Measurements from ENCODE around the gene RAB7A. TPM values are rescaled to one million over a fixed set of nuclear protein-coding genes. Genes with fewer than 3 reads are reported as not detected.

Gene RAB7A
- total and polyA plus RNA-seq, 2 of the 8 experiments (the other 6 are each of a cell fraction or from before 2014, with no cell fraction given) = 179 to 195 TPM

DNA sequence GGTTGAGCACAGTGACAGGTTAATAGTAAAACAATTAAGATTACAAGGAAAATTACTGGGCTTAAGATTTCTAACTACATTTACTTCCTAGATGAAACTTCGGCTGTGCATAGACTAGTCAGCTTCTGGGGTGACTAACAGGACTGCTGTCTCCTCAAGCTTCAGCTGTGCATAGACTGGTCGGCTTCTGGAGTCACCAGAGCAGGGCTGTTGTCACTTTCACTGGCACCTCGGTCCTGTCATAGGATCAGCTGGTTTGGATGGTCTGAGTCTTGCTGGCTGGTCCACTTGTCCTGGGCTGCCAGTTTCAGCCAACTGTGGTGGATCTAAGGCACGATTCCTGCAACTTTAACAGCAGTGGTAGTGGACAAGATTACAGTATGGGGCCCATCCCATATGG is 129.6 kb downstream of the RAB7A start (continued):
- TF ChIP-seq, protein P1, sequence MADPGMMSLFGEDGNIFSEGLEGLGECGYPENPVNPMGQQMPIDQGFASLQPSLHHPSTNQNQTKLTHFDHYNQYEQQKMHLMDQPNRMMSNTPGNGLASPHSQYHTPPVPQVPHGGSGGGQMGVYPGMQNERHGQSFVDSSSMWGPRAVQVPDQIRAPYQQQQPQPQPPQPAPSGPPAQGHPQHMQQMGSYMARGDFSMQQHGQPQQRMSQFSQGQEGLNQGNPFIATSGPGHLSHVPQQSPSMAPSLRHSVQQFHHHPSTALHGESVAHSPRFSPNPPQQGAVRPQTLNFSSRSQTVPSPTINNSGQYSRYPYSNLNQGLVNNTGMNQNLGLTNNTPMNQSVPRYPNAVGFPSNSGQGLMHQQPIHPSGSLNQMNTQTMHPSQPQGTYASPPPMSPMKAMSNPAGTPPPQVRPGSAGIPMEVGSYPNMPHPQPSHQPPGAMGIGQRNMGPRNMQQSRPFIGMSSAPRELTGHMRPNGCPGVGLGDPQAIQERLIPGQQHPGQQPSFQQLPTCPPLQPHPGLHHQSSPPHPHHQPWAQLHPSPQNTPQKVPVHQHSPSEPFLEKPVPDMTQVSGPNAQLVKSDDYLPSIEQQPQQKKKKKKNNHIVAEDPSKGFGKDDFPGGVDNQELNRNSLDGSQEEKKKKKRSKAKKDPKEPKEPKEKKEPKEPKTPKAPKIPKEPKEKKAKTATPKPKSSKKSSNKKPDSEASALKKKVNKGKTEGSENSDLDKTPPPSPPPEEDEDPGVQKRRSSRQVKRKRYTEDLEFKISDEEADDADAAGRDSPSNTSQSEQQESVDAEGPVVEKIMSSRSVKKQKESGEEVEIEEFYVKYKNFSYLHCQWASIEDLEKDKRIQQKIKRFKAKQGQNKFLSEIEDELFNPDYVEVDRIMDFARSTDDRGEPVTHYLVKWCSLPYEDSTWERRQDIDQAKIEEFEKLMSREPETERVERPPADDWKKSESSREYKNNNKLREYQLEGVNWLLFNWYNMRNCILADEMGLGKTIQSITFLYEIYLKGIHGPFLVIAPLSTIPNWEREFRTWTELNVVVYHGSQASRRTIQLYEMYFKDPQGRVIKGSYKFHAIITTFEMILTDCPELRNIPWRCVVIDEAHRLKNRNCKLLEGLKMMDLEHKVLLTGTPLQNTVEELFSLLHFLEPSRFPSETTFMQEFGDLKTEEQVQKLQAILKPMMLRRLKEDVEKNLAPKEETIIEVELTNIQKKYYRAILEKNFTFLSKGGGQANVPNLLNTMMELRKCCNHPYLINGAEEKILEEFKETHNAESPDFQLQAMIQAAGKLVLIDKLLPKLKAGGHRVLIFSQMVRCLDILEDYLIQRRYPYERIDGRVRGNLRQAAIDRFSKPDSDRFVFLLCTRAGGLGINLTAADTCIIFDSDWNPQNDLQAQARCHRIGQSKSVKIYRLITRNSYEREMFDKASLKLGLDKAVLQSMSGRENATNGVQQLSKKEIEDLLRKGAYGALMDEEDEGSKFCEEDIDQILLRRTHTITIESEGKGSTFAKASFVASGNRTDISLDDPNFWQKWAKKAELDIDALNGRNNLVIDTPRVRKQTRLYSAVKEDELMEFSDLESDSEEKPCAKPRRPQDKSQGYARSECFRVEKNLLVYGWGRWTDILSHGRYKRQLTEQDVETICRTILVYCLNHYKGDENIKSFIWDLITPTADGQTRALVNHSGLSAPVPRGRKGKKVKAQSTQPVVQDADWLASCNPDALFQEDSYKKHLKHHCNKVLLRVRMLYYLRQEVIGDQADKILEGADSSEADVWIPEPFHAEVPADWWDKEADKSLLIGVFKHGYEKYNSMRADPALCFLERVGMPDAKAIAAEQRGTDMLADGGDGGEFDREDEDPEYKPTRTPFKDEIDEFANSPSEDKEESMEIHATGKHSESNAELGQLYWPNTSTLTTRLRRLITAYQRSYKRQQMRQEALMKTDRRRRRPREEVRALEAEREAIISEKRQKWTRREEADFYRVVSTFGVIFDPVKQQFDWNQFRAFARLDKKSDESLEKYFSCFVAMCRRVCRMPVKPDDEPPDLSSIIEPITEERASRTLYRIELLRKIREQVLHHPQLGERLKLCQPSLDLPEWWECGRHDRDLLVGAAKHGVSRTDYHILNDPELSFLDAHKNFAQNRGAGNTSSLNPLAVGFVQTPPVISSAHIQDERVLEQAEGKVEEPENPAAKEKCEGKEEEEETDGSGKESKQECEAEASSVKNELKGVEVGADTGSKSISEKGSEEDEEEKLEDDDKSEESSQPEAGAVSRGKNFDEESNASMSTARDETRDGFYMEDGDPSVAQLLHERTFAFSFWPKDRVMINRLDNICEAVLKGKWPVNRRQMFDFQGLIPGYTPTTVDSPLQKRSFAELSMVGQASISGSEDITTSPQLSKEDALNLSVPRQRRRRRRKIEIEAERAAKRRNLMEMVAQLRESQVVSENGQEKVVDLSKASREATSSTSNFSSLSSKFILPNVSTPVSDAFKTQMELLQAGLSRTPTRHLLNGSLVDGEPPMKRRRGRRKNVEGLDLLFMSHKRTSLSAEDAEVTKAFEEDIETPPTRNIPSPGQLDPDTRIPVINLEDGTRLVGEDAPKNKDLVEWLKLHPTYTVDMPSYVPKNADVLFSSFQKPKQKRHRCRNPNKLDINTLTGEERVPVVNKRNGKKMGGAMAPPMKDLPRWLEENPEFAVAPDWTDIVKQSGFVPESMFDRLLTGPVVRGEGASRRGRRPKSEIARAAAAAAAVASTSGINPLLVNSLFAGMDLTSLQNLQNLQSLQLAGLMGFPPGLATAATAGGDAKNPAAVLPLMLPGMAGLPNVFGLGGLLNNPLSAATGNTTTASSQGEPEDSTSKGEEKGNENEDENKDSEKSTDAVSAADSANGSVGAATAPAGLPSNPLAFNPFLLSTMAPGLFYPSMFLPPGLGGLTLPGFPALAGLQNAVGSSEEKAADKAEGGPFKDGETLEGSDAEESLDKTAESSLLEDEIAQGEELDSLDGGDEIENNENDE (IDR thresholded peaks at IDR 0.05; ENCODE audit: insufficient replicate concordance, low read length) = no peak
- no peak for TF ChIP-seq EZH2 (IDR thresholded peaks at IDR 0.05; ENCODE audit: low read depth, low read length, severe bottlenecking)
- TF ChIP-seq TBP (IDR thresholded peaks at IDR 0.05; ENCODE audit: low read depth, low read length) = no peak
- TF ChIP-seq BACH1 (IDR thresholded peaks at IDR 0.05; ENCODE audit: low read length) = no peak
- no peak for TF ChIP-seq MAFK (IDR thresholded peaks at IDR 0.05; ENCODE audit: low read depth, low read length)
- no peak for TF ChIP-seq TAF7 (optimal IDR thresholded peaks at IDR 0.05; ENCODE audit: borderline replicate concordance, low read depth, low read length)
- TF ChIP-seq JUND (IDR thresholded peaks at IDR 0.05; ENCODE audit: low read length) = no peak
- TF ChIP-seq SIRT6 (IDR thresholded peaks at IDR 0.05; ENCODE audit: low read length) = no peak

All from H1 (cell line).